Measurements from ENCODE around the gene SPDYC.
"Not testable (repeated sequence)": the region's sequence is repeated elsewhere in the genome, so short reads cannot be mapped to it uniquely, and the experiment has no call there.

SPDYC gene

DNA sequence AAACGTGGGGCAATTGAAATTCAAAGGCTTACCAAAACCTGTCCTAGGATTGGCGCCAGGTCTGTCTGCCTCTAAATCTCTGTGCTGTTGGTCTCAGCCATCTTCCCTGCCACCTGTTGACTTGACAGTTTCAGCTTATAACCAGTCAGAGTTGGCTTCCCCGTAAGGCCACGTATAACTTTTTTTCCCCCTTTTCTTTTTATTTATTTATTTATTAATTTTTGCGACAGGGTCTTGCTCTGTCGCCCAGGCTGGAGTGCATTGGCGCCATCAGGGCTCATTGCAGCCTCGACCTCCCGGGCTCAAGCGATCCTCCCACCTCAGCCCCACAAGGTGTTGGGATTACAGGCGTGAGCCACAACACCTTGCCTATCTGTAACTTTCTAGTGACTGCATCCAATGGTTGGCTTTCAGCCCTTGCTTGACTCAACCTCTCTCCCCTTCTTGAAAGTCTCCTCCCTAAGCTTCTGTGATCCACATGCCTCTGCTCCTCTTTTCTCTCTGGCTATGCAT is 34.3 kb upstream of the SPDYC start:
- TF ChIP-seq CTCF (IDR thresholded peaks at IDR 0.05; ENCODE audit: low read depth, low read length), result no peak
- DNase-seq (ENCODE audit: extremely low read depth, low read depth), result no peak

DNA sequence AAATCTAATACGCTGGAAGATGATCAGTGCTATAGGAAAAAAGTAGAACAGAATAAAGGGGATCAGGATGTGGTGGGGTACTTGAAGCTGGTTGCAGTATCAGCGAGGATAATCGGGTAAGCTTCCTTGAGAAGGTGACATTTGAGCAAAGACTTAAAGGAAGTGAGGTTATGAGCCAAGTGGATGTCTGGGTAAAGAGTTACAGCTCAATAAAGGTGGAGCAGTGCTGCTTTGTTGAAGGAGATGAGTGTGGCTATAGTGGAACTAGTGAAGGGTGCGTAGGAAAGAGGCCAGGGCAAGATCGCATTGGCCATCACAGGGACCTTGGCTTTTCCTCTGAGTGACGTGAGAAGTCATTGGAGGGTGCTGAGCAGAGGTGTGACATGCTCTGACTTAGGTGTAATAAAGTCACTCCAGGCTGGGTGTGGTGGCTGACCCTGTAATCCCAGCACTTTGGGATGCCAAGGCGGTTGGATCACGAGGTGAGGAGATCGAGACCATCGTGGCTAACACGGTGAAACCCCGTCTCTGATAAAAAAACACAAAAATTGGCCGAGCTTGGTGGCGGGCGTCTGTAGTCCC is 33.4 kb upstream of the SPDYC start:
- no peak for TF ChIP-seq CTCF (IDR thresholded peaks at IDR 0.05; ENCODE audit: low read depth, low read length)
- no peak for DNase-seq (ENCODE audit: extremely low read depth, low read depth)

DNA sequence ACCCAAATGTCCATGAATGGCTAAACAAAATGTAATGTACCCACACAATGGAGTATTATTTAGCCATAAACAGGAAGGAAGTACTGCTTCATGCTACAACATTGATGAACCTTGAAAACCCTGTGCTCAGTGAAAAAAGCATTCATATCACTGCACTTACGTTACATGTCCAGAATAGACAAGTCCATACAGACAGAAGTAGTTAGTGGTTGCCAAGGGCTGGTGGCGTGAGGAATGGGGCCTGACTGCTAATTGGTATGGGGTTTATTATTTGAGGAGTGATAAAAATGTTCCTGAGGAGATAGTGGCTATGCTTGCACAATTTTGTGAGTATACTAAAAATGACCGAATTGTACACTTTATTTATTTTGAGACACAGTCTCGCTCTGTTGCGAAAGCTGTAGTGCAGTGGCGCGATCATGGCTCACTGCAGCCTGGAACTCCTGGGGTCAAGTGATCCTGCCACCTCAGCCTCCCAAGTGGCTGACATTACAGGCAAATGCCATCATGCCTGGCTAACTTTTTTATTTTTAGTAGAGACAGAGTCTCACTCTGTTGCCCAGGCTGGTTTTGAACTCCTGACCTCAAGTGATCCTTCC is 28.0 kb upstream of the SPDYC start:
- TF ChIP-seq CTCF (IDR thresholded peaks at IDR 0.05; ENCODE audit: low read depth, low read length), result no peak
- no peak for DNase-seq (ENCODE audit: extremely low read depth, low read depth)

DNA sequence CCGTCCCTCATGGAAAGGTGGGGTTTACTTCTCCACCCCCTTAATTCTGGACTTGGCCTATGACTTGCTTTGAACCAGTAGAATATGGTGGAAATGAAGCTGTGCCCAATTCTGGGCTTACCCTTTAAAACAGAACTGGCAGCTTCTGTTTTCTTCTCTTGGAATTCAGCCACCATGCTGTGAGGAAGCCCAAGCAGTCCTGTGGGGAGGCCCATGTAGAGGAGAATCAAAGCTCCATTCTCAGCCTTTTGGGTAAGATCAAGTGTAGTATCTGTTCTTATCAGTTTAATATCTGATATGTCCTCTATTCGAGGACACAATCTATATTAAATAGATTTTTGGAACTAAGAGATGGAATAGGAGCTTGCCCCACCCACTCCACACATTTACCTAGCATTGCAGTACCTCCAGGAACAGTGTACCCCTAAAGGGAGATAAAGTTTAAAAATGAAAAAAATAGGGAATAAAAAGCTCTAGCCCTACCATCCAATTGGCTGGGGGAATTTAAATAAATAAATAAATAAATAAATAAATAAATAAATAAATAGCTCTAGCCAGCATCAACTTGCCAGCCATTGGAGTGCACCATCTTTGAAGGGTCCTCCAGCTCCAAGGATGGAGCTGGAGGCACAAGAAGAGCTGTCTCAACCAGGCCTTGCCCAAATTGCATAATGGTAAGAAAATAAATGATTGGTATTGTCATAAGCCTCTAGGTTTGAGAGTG is 22.5 kb upstream of the SPDYC start:
- DNase-seq (ENCODE audit: extremely low read depth, low read depth), result no peak
- no peak for TF ChIP-seq CTCF (IDR thresholded peaks at IDR 0.05; ENCODE audit: low read depth, low read length)

- TF ChIP-seq CTCF (IDR thresholded peaks at IDR 0.05; ENCODE audit: low read depth, low read length), result no peak
- no peak for DNase-seq (ENCODE audit: extremely low read depth, low read depth)
These were observed 21.4 kb upstream of the SPDYC start for GRCh38 chr11:65148657-65149056.

- not testable (repeated sequence) for DNase-seq (ENCODE audit: extremely low read depth, low read depth)
These were observed 19.9 kb upstream of the SPDYC start for GRCh38 chr11:65150131-65150508.

- TF ChIP-seq CTCF (IDR thresholded peaks at IDR 0.05; ENCODE audit: low read depth, low read length), result no peak
- no peak for DNase-seq (ENCODE audit: extremely low read depth, low read depth)
These were observed 19.3 kb upstream of the SPDYC start for GRCh38 chr11:65150509-65151299.
